H9 (cell line): Measurements from ENCODE around the gene MISP. TPM values are rescaled to one million over a fixed set of nuclear protein-coding genes. Genes with fewer than 3 reads are reported as not detected.

Experiments used
- DNase-seq: peaks from one replicate; pipeline ENCODE4 v3.0.0-alpha.2; 2017
- H2AFZ ChIP-seq: one replicate; pipeline ENCODE4 v1.6.1; 2013; ENCODE audit warnings: mild to moderate bottlenecking, low read length, control low read depth, moderate library complexity
- H2AK5ac ChIP-seq: 2 replicates; pipeline ENCODE4 v1.6.1; 2013; ENCODE audit warnings: low read length, control low read depth, mixed read lengths; ENCODE audit not compliant: insufficient read length
- H2BK120ac ChIP-seq: one replicate; pipeline ENCODE4 v1.6.1; 2013; ENCODE audit warnings: low read depth, mild to moderate bottlenecking, low read length, control low read depth, inconsistent platforms; ENCODE audit not compliant: poor library complexity, severe bottlenecking
- H2BK12ac ChIP-seq: 2 replicates; pipeline ENCODE4 v1.6.1; 2013; ENCODE audit warnings: low read length, control low read depth, mixed read lengths, low read depth; ENCODE audit not compliant: insufficient read length
- H2BK15ac ChIP-seq: 2 replicates; pipeline ENCODE4 v1.6.1; 2013; ENCODE audit warnings: low read depth, low read length, control low read depth
- H2BK20ac ChIP-seq: one replicate; pipeline ENCODE4 v1.6.1; 2013; ENCODE audit warnings: low read depth, mild to moderate bottlenecking, low read length, control low read depth, inconsistent platforms; ENCODE audit not compliant: poor library complexity, severe bottlenecking
- H2BK5ac ChIP-seq: 2 replicates; pipeline ENCODE4 v1.6.1; 2013; ENCODE audit warnings: low read length, control low read depth, mixed read lengths; ENCODE audit not compliant: insufficient read length
- H3K14ac ChIP-seq: 2 replicates; pipeline ENCODE4 v1.6.1; 2013; ENCODE audit warnings: low read length, control low read depth; ENCODE audit not compliant: insufficient read depth
- H3K18ac ChIP-seq: 2 replicates; pipeline ENCODE4 v1.6.1; 2013; ENCODE audit warnings: low read depth, mild to moderate bottlenecking, mixed read lengths, low read length, control low read depth; ENCODE audit not compliant: insufficient read length
- H3K23ac ChIP-seq: 2 replicates; pipeline ENCODE4 v1.6.1; 2013; ENCODE audit warnings: low read length, control low read depth, mixed read lengths, low read depth; ENCODE audit not compliant: insufficient read length
- H3K23me2 ChIP-seq: 2 replicates; pipeline ENCODE4 v1.6.1; 2013; ENCODE audit warnings: low read depth, mild to moderate bottlenecking, mixed read lengths, low read length, control low read depth; ENCODE audit not compliant: insufficient read length, poor library complexity, severe bottlenecking
- H3K27ac ChIP-seq: 2 replicates; pipeline ENCODE4 v1.5.1; 2013; ENCODE audit warnings: low read length, control low read depth, mixed read lengths, low read depth; ENCODE audit not compliant: insufficient read length
- H3K27me3 ChIP-seq: 2 replicates; pipeline ENCODE4 v1.6.1; 2013; ENCODE audit warnings: low read length, control low read depth, inconsistent platforms; ENCODE audit not compliant: insufficient read depth
- H3K4ac ChIP-seq: 2 replicates; pipeline ENCODE4 v1.6.1; 2013; ENCODE audit warnings: low read depth, mild to moderate bottlenecking, control low read depth, inconsistent platforms, low read length, moderate library complexity
- H3K4me1 ChIP-seq: 2 replicates; pipeline ENCODE4 v1.6.1; 2013; ENCODE audit warnings: low read length, control low read depth, inconsistent platforms; ENCODE audit not compliant: insufficient read depth
- H3K4me2 ChIP-seq: 2 replicates; pipeline ENCODE4 v1.6.1; 2013; ENCODE audit warnings: low read length, control low read depth, mixed read lengths; ENCODE audit not compliant: insufficient read length, insufficient read depth
- H3K56ac ChIP-seq: 2 replicates; pipeline ENCODE4 v1.6.1; 2013; ENCODE audit warnings: low read depth, mild to moderate bottlenecking, mixed read lengths, low read length, control low read depth; ENCODE audit not compliant: insufficient read length
- H3K79me1 ChIP-seq: 2 replicates; pipeline ENCODE4 v1.6.1; 2013; ENCODE audit warnings: low read depth, mild to moderate bottlenecking, moderate library complexity, low read length, control low read depth, inconsistent platforms; ENCODE audit not compliant: insufficient read depth, poor library complexity, severe bottlenecking
- H3K79me2 ChIP-seq: 2 replicates; pipeline ENCODE4 v1.6.1; 2013; ENCODE audit warnings: low read length, control low read depth, inconsistent platforms; ENCODE audit not compliant: insufficient read depth
- H3K9ac ChIP-seq: 2 replicates; pipeline ENCODE4 v1.6.1; 2013; ENCODE audit warnings: low read length, control low read depth, mixed read lengths; ENCODE audit not compliant: insufficient read length; ENCODE audit errors: extremely low read depth
- H3K9me3 ChIP-seq: one replicate; pipeline ENCODE4 v1.6.1; 2013; ENCODE audit warnings: low read depth, low read length, inconsistent platforms; ENCODE audit not compliant: control insufficient read depth
- H3T11ph ChIP-seq: one replicate; pipeline ENCODE4 v1.6.1; 2013; ENCODE audit warnings: mild to moderate bottlenecking, low read length, control low read depth, inconsistent platforms
- H4K20me1 ChIP-seq: one replicate; pipeline ENCODE4 v1.6.1; 2013; ENCODE audit not compliant: control insufficient read depth, insufficient read length, insufficient read depth
- H4K5ac ChIP-seq: 2 replicates; pipeline ENCODE4 v1.6.1; 2013; ENCODE audit warnings: low read depth, mild to moderate bottlenecking, mixed read lengths, low read length, control low read depth; ENCODE audit not compliant: insufficient read length
- H4K8ac ChIP-seq: replicated peaks from 2 replicates; pipeline ENCODE4 v1.6.1; 2013; ENCODE audit warnings: low read length, control low read depth, mixed read lengths, low read depth; ENCODE audit not compliant: insufficient read length
- H4K91ac ChIP-seq: 2 replicates; pipeline ENCODE4 v1.6.1; 2013; ENCODE audit warnings: low read depth, mild to moderate bottlenecking, moderate library complexity, mixed read lengths, low read length, control low read depth; ENCODE audit not compliant: insufficient read length
- H3K27ac Mint-ChIP-seq, 3 experiments: 2 replicates in 2 of 3; 3 replicates in 1 of 3; pipeline ENCODE4 v1.8.0; 2020 to 2021; ENCODE audit warnings: mixed read lengths in 3 of 3, mild to moderate bottlenecking in 1 of 3, moderate library complexity in 1 of 3
- H3K27me3 Mint-ChIP-seq: 2 replicates; pipeline ENCODE4 v1.8.0; 2021; ENCODE audit warnings: low read depth, mild to moderate bottlenecking, moderate library complexity, mixed read lengths
- H3K36me3 Mint-ChIP-seq, 3 experiments: 2 replicates in 2 of 3; 3 replicates in 1 of 3; pipeline ENCODE4 v1.8.0; 2020 to 2021; ENCODE audit warnings: low read depth in 3 of 3, mixed read lengths in 3 of 3; ENCODE audit not compliant: insufficient read depth in 1 of 3
- H3K4me1 Mint-ChIP-seq, 2 experiments: 2 replicates each; pipeline ENCODE4 v1.8.0; 2020; ENCODE audit warnings: mixed read lengths in 2 of 2
- H3K4me3 Mint-ChIP-seq, 2 experiments: 2 replicates in 1 of 2; 3 replicates in 1 of 2; pipeline ENCODE4 v1.8.0; 2020 to 2021; ENCODE audit warnings: mild to moderate bottlenecking in 2 of 2, mixed read lengths in 2 of 2, moderate library complexity in 1 of 2
- H3K9me3 Mint-ChIP-seq, 2 experiments: 2 replicates in 1 of 2; 3 replicates in 1 of 2; pipeline ENCODE4 v1.8.0; 2020; ENCODE audit warnings: mild to moderate bottlenecking in 2 of 2, mixed read lengths in 2 of 2, moderate library complexity in 1 of 2
- CTCF ChIP-seq: fragments of 200-600 bp; sonication (generic); conservative IDR thresholded peaks from 3 replicates; pipeline ENCODE4 v1.8.0; 2021; ENCODE audit warnings: antibody characterized with exemption, mild to moderate bottlenecking
- WGBS: extraction: QIAGEN DNeasy Blood & Tissue Kit; methylation state at CpG from one replicate; pipeline ENCODE4 v1.1.7; 2013; ENCODE audit warnings: missing lambda C conversion rate, low lambda C conversion rate, mixed read lengths; ENCODE audit not compliant: insufficient read length; ENCODE audit errors: extremely low coverage; 5-methylcytosine and 5-hydroxymethylcytosine counted together
- total RNA-seq: library from RNA; stranded (reverse); gene quantifications from 2 replicates; pipeline ENCODE4 v1.2.1, GENCODE V29; 2021

The MISP gene
- total RNA-seq, 1 experiment from 2014 or later, result 0.44 TPM

DNA sequence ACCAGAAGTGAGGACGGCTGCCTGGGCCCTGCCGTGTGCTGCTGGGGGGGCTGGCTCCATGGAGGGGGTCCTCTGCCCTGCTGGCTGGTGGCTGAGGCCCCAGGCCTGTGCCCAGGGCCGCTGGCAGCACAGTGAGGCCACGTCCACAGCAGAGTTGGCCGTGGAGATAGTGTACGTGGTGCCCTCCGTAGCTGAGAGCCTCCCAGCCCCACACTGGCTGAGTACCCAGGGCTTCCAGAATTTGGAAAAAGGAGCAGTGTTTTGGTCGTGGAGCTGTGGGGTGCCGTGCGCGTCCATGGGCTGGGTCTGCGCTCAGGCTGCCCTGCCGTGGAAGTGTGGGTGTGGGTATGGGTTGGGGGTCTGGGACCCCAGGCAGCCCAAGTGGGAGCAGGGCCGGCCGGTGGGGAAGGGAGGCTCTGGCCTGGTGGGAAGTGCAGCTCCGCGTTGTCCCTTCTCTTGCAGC, 52.2 kb downstream of the MISP start:
- DNase-seq, result no peak
- no peak overlapping the region for H3K18ac ChIP-seq
- peaks cover 63% of the 10 kb centered on the region for H3K79me2 ChIP-seq
- H3K14ac ChIP-seq, result no peak overlapping the region
- H4K20me1 ChIP-seq, result peaks cover 4% of the 10 kb centered on the region
- H3K4me2 ChIP-seq, result no peak overlapping the region
- no peak overlapping the region for H4K5ac ChIP-seq
- H3T11ph ChIP-seq, result no peak overlapping the region
- peaks cover 13% of the 10 kb centered on the region for H3K79me1 ChIP-seq
- H2BK15ac ChIP-seq, result no peak overlapping the region
- H3K27ac ChIP-seq, result no peak overlapping the region
- no peak overlapping the region for H3K4ac ChIP-seq
- Mint-ChIP-seq H3K27ac (peak overlapping the region; percentile 49 to 87 (median 84); a peak in 4 of 7 replicates), H3K36me3 (peaks cover 61 to 84% (median 80%) of the 10 kb centered on the region in 3 experiments), H3K9me3 (no peaks in the 10 kb centered on the region; a peak in 1 of 5 replicates), H3K4me3 (no peak overlapping the region), H3K27me3 (no peaks in the 10 kb centered on the region), H3K4me1 (peaks cover 23 to 36% of the 10 kb centered on the region in 2 experiments)
- H2AFZ ChIP-seq, result no peak overlapping the region
- no CpG with 5 or more reads among the region's 17 CpGs for WGBS
- no peak overlapping the region for H2AK5ac ChIP-seq
- no peak overlapping the region for H3K23ac ChIP-seq
- H2BK120ac ChIP-seq, result no peak overlapping the region
- no peaks in the 10 kb centered on the region for H3K27me3 ChIP-seq
- no peak overlapping the region for H2BK12ac ChIP-seq
- H4K8ac ChIP-seq, result no peak overlapping the region
- TF ChIP-seq CTCF, result no peak
- H3K9ac ChIP-seq, result no peak overlapping the region
- no peak overlapping the region for H2BK5ac ChIP-seq
- H4K91ac ChIP-seq, result no peak overlapping the region
- H2BK20ac ChIP-seq, result no peak overlapping the region
- no peaks in the 10 kb centered on the region for H3K9me3 ChIP-seq
- H3K56ac ChIP-seq, result no peak overlapping the region
- H3K4me1 ChIP-seq, result no peaks in the 10 kb centered on the region; the same call in 1 of the 2 replicates
- H3K23me2 ChIP-seq, result peaks cover 9% of the 10 kb centered on the region
